H9 (cell line): ENCODE measurements around the gene SV2A. TPM values are rescaled to one million over a fixed set of nuclear protein-coding genes. Genes with fewer than 3 reads are reported as not detected.

Source experiments
- DNase-seq: peaks from one replicate; pipeline ENCODE4 v3.0.0-alpha.2; 2017
- H2AFZ ChIP-seq: one replicate; pipeline ENCODE4 v1.6.1; 2013; ENCODE audit warnings: mild to moderate bottlenecking, low read length, control low read depth, moderate library complexity
- H2AK5ac ChIP-seq: 2 replicates; pipeline ENCODE4 v1.6.1; 2013; ENCODE audit warnings: low read length, control low read depth, mixed read lengths; ENCODE audit not compliant: insufficient read length
- H2BK120ac ChIP-seq: one replicate; pipeline ENCODE4 v1.6.1; 2013; ENCODE audit warnings: low read depth, mild to moderate bottlenecking, low read length, control low read depth, inconsistent platforms; ENCODE audit not compliant: poor library complexity, severe bottlenecking
- H2BK12ac ChIP-seq: 2 replicates; pipeline ENCODE4 v1.6.1; 2013; ENCODE audit warnings: low read length, control low read depth, mixed read lengths, low read depth; ENCODE audit not compliant: insufficient read length
- H2BK15ac ChIP-seq: 2 replicates; pipeline ENCODE4 v1.6.1; 2013; ENCODE audit warnings: low read depth, low read length, control low read depth
- H2BK20ac ChIP-seq: one replicate; pipeline ENCODE4 v1.6.1; 2013; ENCODE audit warnings: low read depth, mild to moderate bottlenecking, low read length, control low read depth, inconsistent platforms; ENCODE audit not compliant: poor library complexity, severe bottlenecking
- H2BK5ac ChIP-seq: 2 replicates; pipeline ENCODE4 v1.6.1; 2013; ENCODE audit warnings: low read length, control low read depth, mixed read lengths; ENCODE audit not compliant: insufficient read length
- H3K14ac ChIP-seq: 2 replicates; pipeline ENCODE4 v1.6.1; 2013; ENCODE audit warnings: low read length, control low read depth; ENCODE audit not compliant: insufficient read depth
- H3K18ac ChIP-seq: 2 replicates; pipeline ENCODE4 v1.6.1; 2013; ENCODE audit warnings: low read depth, mild to moderate bottlenecking, mixed read lengths, low read length, control low read depth; ENCODE audit not compliant: insufficient read length
- H3K23ac ChIP-seq: 2 replicates; pipeline ENCODE4 v1.6.1; 2013; ENCODE audit warnings: low read length, control low read depth, mixed read lengths, low read depth; ENCODE audit not compliant: insufficient read length
- H3K23me2 ChIP-seq: 2 replicates; pipeline ENCODE4 v1.6.1; 2013; ENCODE audit warnings: low read depth, mild to moderate bottlenecking, mixed read lengths, low read length, control low read depth; ENCODE audit not compliant: insufficient read length, poor library complexity, severe bottlenecking
- H3K27ac ChIP-seq: 2 replicates; pipeline ENCODE4 v1.5.1; 2013; ENCODE audit warnings: low read length, control low read depth, mixed read lengths, low read depth; ENCODE audit not compliant: insufficient read length
- H3K27me3 ChIP-seq: 2 replicates; pipeline ENCODE4 v1.6.1; 2013; ENCODE audit warnings: low read length, control low read depth, inconsistent platforms; ENCODE audit not compliant: insufficient read depth
- H3K4ac ChIP-seq: 2 replicates; pipeline ENCODE4 v1.6.1; 2013; ENCODE audit warnings: low read depth, mild to moderate bottlenecking, control low read depth, inconsistent platforms, low read length, moderate library complexity
- H3K4me1 ChIP-seq: 2 replicates; pipeline ENCODE4 v1.6.1; 2013; ENCODE audit warnings: low read length, control low read depth, inconsistent platforms; ENCODE audit not compliant: insufficient read depth
- H3K4me2 ChIP-seq: 2 replicates; pipeline ENCODE4 v1.6.1; 2013; ENCODE audit warnings: low read length, control low read depth, mixed read lengths; ENCODE audit not compliant: insufficient read length, insufficient read depth
- H3K56ac ChIP-seq: 2 replicates; pipeline ENCODE4 v1.6.1; 2013; ENCODE audit warnings: low read depth, mild to moderate bottlenecking, mixed read lengths, low read length, control low read depth; ENCODE audit not compliant: insufficient read length
- H3K79me1 ChIP-seq: 2 replicates; pipeline ENCODE4 v1.6.1; 2013; ENCODE audit warnings: low read depth, mild to moderate bottlenecking, moderate library complexity, low read length, control low read depth, inconsistent platforms; ENCODE audit not compliant: insufficient read depth, poor library complexity, severe bottlenecking
- H3K79me2 ChIP-seq: 2 replicates; pipeline ENCODE4 v1.6.1; 2013; ENCODE audit warnings: low read length, control low read depth, inconsistent platforms; ENCODE audit not compliant: insufficient read depth
- H3K9ac ChIP-seq: 2 replicates; pipeline ENCODE4 v1.6.1; 2013; ENCODE audit warnings: low read length, control low read depth, mixed read lengths; ENCODE audit not compliant: insufficient read length; ENCODE audit errors: extremely low read depth
- H3K9me3 ChIP-seq: one replicate; pipeline ENCODE4 v1.6.1; 2013; ENCODE audit warnings: low read depth, low read length, inconsistent platforms; ENCODE audit not compliant: control insufficient read depth
- H3T11ph ChIP-seq: one replicate; pipeline ENCODE4 v1.6.1; 2013; ENCODE audit warnings: mild to moderate bottlenecking, low read length, control low read depth, inconsistent platforms
- H4K20me1 ChIP-seq: one replicate; pipeline ENCODE4 v1.6.1; 2013; ENCODE audit not compliant: control insufficient read depth, insufficient read length, insufficient read depth
- H4K5ac ChIP-seq: 2 replicates; pipeline ENCODE4 v1.6.1; 2013; ENCODE audit warnings: low read depth, mild to moderate bottlenecking, mixed read lengths, low read length, control low read depth; ENCODE audit not compliant: insufficient read length
- H4K8ac ChIP-seq: replicated peaks from 2 replicates; pipeline ENCODE4 v1.6.1; 2013; ENCODE audit warnings: low read length, control low read depth, mixed read lengths, low read depth; ENCODE audit not compliant: insufficient read length
- H4K91ac ChIP-seq: 2 replicates; pipeline ENCODE4 v1.6.1; 2013; ENCODE audit warnings: low read depth, mild to moderate bottlenecking, moderate library complexity, mixed read lengths, low read length, control low read depth; ENCODE audit not compliant: insufficient read length
- H3K27ac Mint-ChIP-seq, 3 experiments: 2 replicates in 2 of 3; 3 replicates in 1 of 3; pipeline ENCODE4 v1.8.0; 2020 to 2021; ENCODE audit warnings: mixed read lengths in 3 of 3, mild to moderate bottlenecking in 1 of 3, moderate library complexity in 1 of 3
- H3K27me3 Mint-ChIP-seq: 2 replicates; pipeline ENCODE4 v1.8.0; 2021; ENCODE audit warnings: low read depth, mild to moderate bottlenecking, moderate library complexity, mixed read lengths
- H3K36me3 Mint-ChIP-seq, 3 experiments: 2 replicates in 2 of 3; 3 replicates in 1 of 3; pipeline ENCODE4 v1.8.0; 2020 to 2021; ENCODE audit warnings: low read depth in 3 of 3, mixed read lengths in 3 of 3; ENCODE audit not compliant: insufficient read depth in 1 of 3
- H3K4me1 Mint-ChIP-seq, 2 experiments: 2 replicates each; pipeline ENCODE4 v1.8.0; 2020; ENCODE audit warnings: mixed read lengths in 2 of 2
- H3K4me3 Mint-ChIP-seq, 2 experiments: 2 replicates in 1 of 2; 3 replicates in 1 of 2; pipeline ENCODE4 v1.8.0; 2020 to 2021; ENCODE audit warnings: mild to moderate bottlenecking in 2 of 2, mixed read lengths in 2 of 2, moderate library complexity in 1 of 2
- H3K9me3 Mint-ChIP-seq, 2 experiments: 2 replicates in 1 of 2; 3 replicates in 1 of 2; pipeline ENCODE4 v1.8.0; 2020; ENCODE audit warnings: mild to moderate bottlenecking in 2 of 2, mixed read lengths in 2 of 2, moderate library complexity in 1 of 2
- CTCF ChIP-seq: fragments of 200-600 bp; sonication (generic); conservative IDR thresholded peaks from 3 replicates; pipeline ENCODE4 v1.8.0; 2021; ENCODE audit warnings: antibody characterized with exemption, mild to moderate bottlenecking
- WGBS: extraction: QIAGEN DNeasy Blood & Tissue Kit; methylation state at CpG from one replicate; pipeline ENCODE4 v1.1.7; 2013; ENCODE audit warnings: missing lambda C conversion rate, low lambda C conversion rate, mixed read lengths; ENCODE audit not compliant: insufficient read length; ENCODE audit errors: extremely low coverage; 5-methylcytosine and 5-hydroxymethylcytosine counted together
- total RNA-seq: library from RNA; stranded (reverse); gene quantifications from 2 replicates; pipeline ENCODE4 v1.2.1, GENCODE V29; 2021

SV2A gene
- total RNA-seq, 1 experiment from 2014 or later = 42.4 TPM

DNA sequence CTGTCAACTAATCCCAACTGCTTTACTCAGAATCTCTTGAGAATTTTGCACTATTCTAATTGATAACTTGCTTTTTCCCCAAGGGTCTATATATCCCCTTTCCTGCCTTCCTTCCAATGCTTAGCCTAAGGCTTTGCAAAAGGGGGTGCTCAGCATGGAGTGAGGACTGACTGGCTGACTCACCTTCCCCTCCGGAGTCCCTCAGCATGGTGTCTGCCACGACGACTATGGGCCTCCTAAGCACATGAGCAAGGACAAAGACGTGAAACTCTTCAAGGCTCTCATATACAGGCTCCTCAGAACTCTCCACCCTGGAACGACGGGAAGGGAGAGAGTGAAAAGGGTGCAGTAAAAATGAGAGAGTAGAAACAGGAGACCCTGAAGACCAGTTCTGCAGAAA lies 32.3 kb upstream of the SV2A start:
- no peak overlapping the region for H3K9ac ChIP-seq
- no peak overlapping the region for H4K91ac ChIP-seq
- H3T11ph ChIP-seq = no peak overlapping the region
- H3K18ac ChIP-seq = no peak overlapping the region
- H3K79me2 ChIP-seq = no peaks in the 10 kb centered on the region
- H2BK120ac ChIP-seq = no peak overlapping the region
- no peaks in the 10 kb centered on the region for H3K27me3 Mint-ChIP-seq
- H3K9me3 ChIP-seq = no peaks in the 10 kb centered on the region
- no peak overlapping the region for H4K5ac ChIP-seq
- no peak overlapping the region for H3K56ac ChIP-seq
- H3K9me3 Mint-ChIP-seq = peaks cover 3 to 8% of the 10 kb centered on the region in 2 experiments; a peak in 2 of 5 replicates
- no peaks in the 10 kb centered on the region for H3K23me2 ChIP-seq
- no peak overlapping the region for H2BK5ac ChIP-seq
- no peaks in the 10 kb centered on the region for H3K4me1 ChIP-seq
- no peak overlapping the region for H2BK15ac ChIP-seq
- H3K79me1 ChIP-seq = no peaks in the 10 kb centered on the region
- no peak overlapping the region for H2AK5ac ChIP-seq
- H4K20me1 ChIP-seq = no peaks in the 10 kb centered on the region
- no peak overlapping the region for H2BK12ac ChIP-seq
- peaks cover 0 to 7% of the 10 kb centered on the region in 2 experiments; a peak in 2 of 4 replicates for H3K4me1 Mint-ChIP-seq
- H4K8ac ChIP-seq = no peak overlapping the region
- no peak overlapping the region for H2AFZ ChIP-seq
- no peak for TF ChIP-seq CTCF
- no peak overlapping the region for H3K4me2 ChIP-seq
- H3K4me3 Mint-ChIP-seq = no peak overlapping the region
- no peak overlapping the region for H3K4ac ChIP-seq
- no peaks in the 10 kb centered on the region for H3K27me3 ChIP-seq
- H3K14ac ChIP-seq = no peak overlapping the region
- H3K27ac Mint-ChIP-seq = peak overlapping the region in 2 of 3 experiments; percentile 48 to 76; a peak in 4 of 7 replicates
- no peak overlapping the region for H3K27ac ChIP-seq
- H3K36me3 Mint-ChIP-seq = peaks cover 31 to 70% (median 52%) of the 10 kb centered on the region in 3 experiments
- no peak overlapping the region for H3K23ac ChIP-seq
- no peak overlapping the region for H2BK20ac ChIP-seq
- no peak for DNase-seq
- WGBS = no CpG with 5 or more reads among the region's 6 CpGs
